HepG2 (cell line): Measurements from ENCODE around the gene DDR2.
"Not testable (repeated sequence)": the region's sequence is repeated elsewhere in the genome, so short reads cannot be mapped to it uniquely, and the experiment has no call there.

ENCODE experiments used
- MAZ ChIP-seq, 2 experiments: sonication (generic) in 1 of 2; formaldehyde crosslinking in 1 of 2; IDR thresholded peaks; 2 replicates each; pipeline versions ENCODE4 v1.5.0 to v1.6.1; 2012 to 2020; ENCODE audit warnings: low read depth in 2 of 2, mild to moderate bottlenecking in 2 of 2, borderline replicate concordance in 1 of 2, improper control_type of control experiment in 1 of 2, low read length in 1 of 2, missing genetic modification reagents in 1 of 2, moderate library complexity in 1 of 2
- ZNF788 ChIP-seq: sonication (generic); formaldehyde crosslinking; IDR thresholded peaks from 2 replicates; pipeline ENCODE4 v1.5.0; 2020; ENCODE audit warnings: mild to moderate bottlenecking, missing genetic modification reagents, borderline replicate concordance

DNA sequence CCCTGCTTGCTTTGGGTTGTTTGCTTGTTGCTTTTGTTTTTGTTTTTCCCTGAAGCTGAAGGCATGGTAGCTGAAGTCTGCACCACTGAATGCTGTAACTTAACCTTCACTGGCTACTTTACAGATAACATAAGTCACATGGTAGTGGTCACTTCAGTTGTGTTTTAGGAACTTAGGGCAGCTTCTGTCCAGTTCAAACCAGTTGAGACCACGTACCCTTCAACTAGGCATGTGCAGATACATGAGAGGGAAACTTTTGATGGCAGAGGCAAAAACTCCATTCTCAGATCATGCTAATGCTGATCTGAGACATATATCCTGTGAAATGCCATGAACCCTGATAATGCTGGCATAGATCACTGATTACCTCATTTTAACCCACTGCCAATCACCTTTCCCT is 186.4 kb downstream of the DDR2 start:
- TF ChIP-seq ZNF788 (CRISPR knock-in tag); MAZ (IDR thresholded peaks at IDR 0.05; ENCODE audit: borderline replicate concordance, low read depth, low read length); MAZ (CRISPR knock-in tag; IDR thresholded peaks at IDR 0.05; ENCODE audit: low read depth): not testable (repeated sequence)
